Measurements from ENCODE around the gene GNAT2. TPM values are rescaled to one million over a fixed set of nuclear protein-coding genes. Genes with fewer than 3 reads are reported as not detected.

The GNAT2 gene
- total RNA-seq, 1 donor from 2014 or later: not detected

DNA sequence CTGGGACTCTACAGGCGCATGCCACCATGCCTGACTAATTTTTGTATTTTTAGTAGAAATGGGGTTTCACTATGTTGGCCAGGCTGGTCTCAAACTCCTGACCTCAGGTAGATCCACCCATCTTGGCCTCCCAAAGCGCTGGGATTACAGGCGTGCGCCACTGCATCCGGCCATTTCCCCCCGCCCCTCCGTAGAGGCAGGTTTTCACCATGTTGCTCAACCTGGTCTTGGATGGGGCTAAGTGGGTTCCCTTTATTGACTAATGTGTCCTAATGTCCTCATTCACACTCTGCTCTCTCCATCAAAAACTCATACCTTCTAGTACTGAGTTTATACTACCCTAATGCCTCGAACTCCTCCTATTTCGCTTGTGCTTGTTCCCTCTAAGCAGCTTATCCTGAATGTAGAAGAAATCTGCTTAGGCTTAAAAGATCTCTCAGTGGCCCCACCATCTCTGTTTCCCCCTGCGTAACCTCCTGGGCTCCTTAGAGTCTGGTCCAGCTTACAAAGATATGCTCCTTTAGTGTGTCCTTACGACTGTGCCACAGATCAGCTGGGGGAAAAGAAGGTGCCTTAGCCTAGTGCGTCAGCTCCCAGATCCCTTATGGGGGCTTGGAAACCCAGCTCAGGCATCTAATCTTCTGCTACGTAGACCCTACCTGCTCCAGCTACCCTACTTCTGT lies 8.0 kb downstream of the GNAT2 start:
- Histone ChIP-seq H3K9me3 (ENCODE audit: control insufficient read depth in 3 of 3, low read length in 3 of 3) (no peaks in the 10 kb centered on the region), H3K27me3 (ENCODE audit: control insufficient read depth in 3 of 3, insufficient read depth in 3 of 3, low read length in 3 of 3) (no peaks in the 10 kb centered on the region), H3K4me1 (ENCODE audit: control insufficient read depth in 3 of 3, insufficient read depth in 3 of 3, low read length in 3 of 3) (no peaks in the 10 kb centered on the region), H3K27ac (ENCODE audit: low read depth, low read length) (no peak overlapping the region), H3K36me3 (ENCODE audit: control insufficient read depth in 3 of 3, insufficient read depth in 3 of 3, low read length in 3 of 3) (no peaks in the 10 kb centered on the region), H3K9ac (ENCODE audit: low read depth in 1 of 3, low read length in 3 of 3) (no peak overlapping the region), H3K4me3 (ENCODE audit: low read length in 3 of 3) (no peak overlapping the region)

DNA sequence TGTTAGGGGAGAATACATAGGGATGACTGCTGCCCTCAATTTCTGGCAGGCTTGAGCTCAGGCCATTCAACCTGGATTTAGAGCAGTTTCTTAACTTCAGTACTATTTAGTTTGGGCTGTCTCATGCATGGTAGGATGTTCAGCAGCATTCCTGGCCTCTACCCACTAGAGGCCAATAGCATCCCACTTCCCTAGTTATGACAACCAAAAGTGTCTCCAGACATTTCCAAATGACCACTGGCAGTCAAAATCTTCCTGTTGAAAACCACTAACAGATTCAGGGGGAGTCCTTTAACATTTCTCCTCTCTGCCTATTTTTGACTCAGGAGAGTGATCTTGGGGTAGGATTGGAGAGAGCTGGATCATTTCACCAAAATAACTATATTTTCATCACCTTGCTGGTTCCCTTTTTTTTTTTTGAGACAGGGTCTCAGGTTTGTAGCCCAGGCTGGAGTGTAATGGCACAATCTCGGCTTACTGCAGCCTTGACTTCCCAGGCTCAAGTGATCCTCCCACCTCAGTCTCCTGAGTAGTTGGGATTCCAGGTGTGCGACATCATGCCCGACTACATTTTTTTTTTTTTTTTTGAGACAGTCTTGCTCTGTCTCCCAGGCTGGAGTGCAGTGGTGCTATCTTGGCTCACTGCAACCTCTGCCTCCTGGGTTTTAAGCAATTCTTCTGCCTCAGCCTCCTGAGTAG lies 8.7 kb downstream of the GNAT2 start:
- H3K27me3 ChIP-seq (ENCODE audit: control insufficient read depth in 3 of 3, insufficient read depth in 3 of 3, low read length in 3 of 3): no peaks in the 10 kb centered on the region
- no peaks in the 10 kb centered on the region for H3K4me1 ChIP-seq (ENCODE audit: control insufficient read depth in 3 of 3, insufficient read depth in 3 of 3, low read length in 3 of 3)
- no peak overlapping the region for H3K27ac ChIP-seq (ENCODE audit: low read depth, low read length)
- H3K36me3 ChIP-seq (ENCODE audit: control insufficient read depth in 3 of 3, insufficient read depth in 3 of 3, low read length in 3 of 3): no peaks in the 10 kb centered on the region
- no peak overlapping the region for H3K4me3 ChIP-seq (ENCODE audit: low read length in 3 of 3)
- no peaks in the 10 kb centered on the region for H3K9me3 ChIP-seq (ENCODE audit: control insufficient read depth in 3 of 3, low read length in 3 of 3)
- no peak overlapping the region for H3K9ac ChIP-seq (ENCODE audit: low read depth in 1 of 3, low read length in 3 of 3)

DNA sequence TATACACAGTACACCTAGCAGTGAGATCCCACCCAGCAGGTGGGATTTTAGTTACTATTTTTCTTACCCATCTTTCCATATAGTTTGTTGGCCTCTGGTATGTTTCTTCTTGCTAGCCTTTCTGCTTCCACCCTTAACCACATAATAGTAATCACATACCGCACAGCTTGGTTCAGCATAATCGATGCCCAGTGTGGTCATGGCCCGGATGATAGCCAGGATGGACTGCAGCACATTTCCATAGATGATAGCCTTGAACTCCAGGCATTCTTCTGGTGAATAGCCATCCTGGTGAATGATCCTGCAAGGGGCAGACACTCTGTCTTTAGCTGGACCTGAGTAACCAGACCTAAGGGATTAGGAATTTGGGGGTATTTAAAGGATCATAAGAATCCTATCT lies 9.5 kb downstream of the GNAT2 start:
- H3K4me3 ChIP-seq (ENCODE audit: low read length in 3 of 3): no peak overlapping the region
- H3K27me3 ChIP-seq (ENCODE audit: control insufficient read depth in 3 of 3, insufficient read depth in 3 of 3, low read length in 3 of 3): no peaks in the 10 kb centered on the region
- H3K4me1 ChIP-seq (ENCODE audit: control insufficient read depth in 3 of 3, insufficient read depth in 3 of 3, low read length in 3 of 3): no peaks in the 10 kb centered on the region
- H3K9me3 ChIP-seq (ENCODE audit: control insufficient read depth in 3 of 3, low read length in 3 of 3): no peaks in the 10 kb centered on the region
- no peak overlapping the region for H3K9ac ChIP-seq (ENCODE audit: low read depth in 1 of 3, low read length in 3 of 3)
- no peak overlapping the region for H3K27ac ChIP-seq (ENCODE audit: low read depth, low read length)
- no peaks in the 10 kb centered on the region for H3K36me3 ChIP-seq (ENCODE audit: control insufficient read depth in 3 of 3, insufficient read depth in 3 of 3, low read length in 3 of 3)

DNA sequence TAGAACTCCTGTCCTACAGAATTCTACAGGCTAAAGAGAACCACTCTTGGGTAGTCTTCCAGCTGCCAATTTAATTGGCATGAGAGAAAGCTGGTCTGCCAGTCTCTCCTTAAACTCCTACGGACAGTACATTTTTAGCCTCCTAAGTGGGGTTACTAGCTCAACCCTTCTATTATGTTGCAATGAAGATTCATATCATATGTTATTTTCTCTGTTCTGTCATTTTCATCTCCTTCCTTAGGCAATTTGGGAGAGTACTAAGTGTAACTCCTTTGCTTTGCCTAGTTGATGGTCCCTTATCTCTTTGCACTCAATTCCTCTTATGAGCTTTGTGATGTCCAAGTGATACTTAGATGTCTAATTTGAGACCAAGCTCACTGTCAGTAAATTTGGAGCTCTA lies 14.0 kb downstream of the GNAT2 start:
- Histone ChIP-seq H3K27me3 (ENCODE audit: control insufficient read depth in 3 of 3, insufficient read depth in 3 of 3, low read length in 3 of 3) (no peaks in the 10 kb centered on the region), H3K4me1 (ENCODE audit: control insufficient read depth in 3 of 3, insufficient read depth in 3 of 3, low read length in 3 of 3) (no peaks in the 10 kb centered on the region), H3K36me3 (ENCODE audit: control insufficient read depth in 3 of 3, insufficient read depth in 3 of 3, low read length in 3 of 3) (no peaks in the 10 kb centered on the region), H3K27ac (ENCODE audit: low read depth, low read length) (no peak overlapping the region), H3K9me3 (ENCODE audit: control insufficient read depth in 3 of 3, low read length in 3 of 3) (no peaks in the 10 kb centered on the region), H3K4me3 (ENCODE audit: low read length in 3 of 3) (no peak overlapping the region), H3K9ac (ENCODE audit: low read depth in 1 of 3, low read length in 3 of 3) (no peak overlapping the region)

DNA sequence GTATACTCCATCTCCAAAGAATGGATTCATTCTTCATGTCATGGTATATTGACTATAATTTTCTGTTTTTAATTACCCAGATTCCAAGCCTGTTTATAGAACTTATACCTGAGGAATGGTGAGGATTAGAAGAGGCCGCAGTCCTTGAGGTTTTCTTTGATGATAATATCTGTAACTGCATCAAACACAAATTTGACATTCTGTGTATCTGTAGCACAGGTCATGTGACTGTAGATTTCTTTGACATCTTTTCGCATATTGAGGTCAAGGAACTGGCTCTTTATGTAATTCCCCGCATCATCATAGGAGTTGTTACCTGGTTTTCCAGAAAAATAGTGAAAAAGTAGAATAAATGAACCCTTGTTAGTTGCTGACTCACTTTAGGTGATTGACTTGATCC lies 16.2 kb downstream of the GNAT2 start:
- no peaks in the 10 kb centered on the region for H3K27me3 ChIP-seq (ENCODE audit: control insufficient read depth in 3 of 3, insufficient read depth in 3 of 3, low read length in 3 of 3)
- no peaks in the 10 kb centered on the region for H3K4me1 ChIP-seq (ENCODE audit: control insufficient read depth in 3 of 3, insufficient read depth in 3 of 3, low read length in 3 of 3)

DNA sequence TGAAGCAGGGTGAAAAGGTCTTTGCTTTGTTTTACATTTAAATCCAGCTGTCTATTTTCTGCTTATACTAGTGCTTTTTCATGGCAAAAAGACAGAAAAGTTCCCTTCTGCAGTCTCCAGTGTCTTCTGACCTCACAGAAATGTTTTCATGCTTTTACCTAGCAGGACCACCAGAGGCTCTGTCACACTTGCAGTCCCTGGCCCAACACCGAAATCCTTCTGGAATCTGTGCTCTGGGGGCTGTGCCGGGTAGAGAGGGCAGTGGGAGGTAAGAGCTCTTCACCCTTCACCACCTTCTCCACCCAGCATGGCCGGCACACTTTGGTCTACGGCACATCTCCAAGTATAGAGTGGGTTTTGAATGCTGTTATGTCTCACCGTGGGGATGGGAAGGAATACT lies 20.8 kb downstream of the GNAT2 start:
- no peak overlapping the region for H3K4me3 ChIP-seq (ENCODE audit: low read length in 3 of 3)
- no peaks in the 10 kb centered on the region for H3K4me1 ChIP-seq (ENCODE audit: control insufficient read depth in 3 of 3, insufficient read depth in 3 of 3, low read length in 3 of 3)
- H3K9me3 ChIP-seq (ENCODE audit: control insufficient read depth in 3 of 3, low read length in 3 of 3): no peaks in the 10 kb centered on the region
- H3K36me3 ChIP-seq (ENCODE audit: control insufficient read depth in 3 of 3, insufficient read depth in 3 of 3, low read length in 3 of 3): peaks cover 0 to 12% (median 5%) of the 10 kb centered on the region in 3 donors
- no peak overlapping the region for H3K9ac ChIP-seq (ENCODE audit: low read depth in 1 of 3, low read length in 3 of 3)
- H3K27ac ChIP-seq (ENCODE audit: low read depth, low read length): no peak overlapping the region
- H3K27me3 ChIP-seq (ENCODE audit: control insufficient read depth in 3 of 3, insufficient read depth in 3 of 3, low read length in 3 of 3): no peaks in the 10 kb centered on the region

More for the DNA sequence above, 16.2 kb downstream of the GNAT2 start:
- no peak overlapping the region for H3K4me3 ChIP-seq (ENCODE audit: low read length in 3 of 3)
- H3K9ac ChIP-seq (ENCODE audit: low read depth in 1 of 3, low read length in 3 of 3): no peak overlapping the region
- H3K36me3 ChIP-seq (ENCODE audit: control insufficient read depth in 3 of 3, insufficient read depth in 3 of 3, low read length in 3 of 3): peaks cover 0 to 9% (median 4%) of the 10 kb centered on the region in 3 donors
- no peaks in the 10 kb centered on the region for H3K9me3 ChIP-seq (ENCODE audit: control insufficient read depth in 3 of 3, low read length in 3 of 3)
- no peak overlapping the region for H3K27ac ChIP-seq (ENCODE audit: low read depth, low read length)

DNA sequence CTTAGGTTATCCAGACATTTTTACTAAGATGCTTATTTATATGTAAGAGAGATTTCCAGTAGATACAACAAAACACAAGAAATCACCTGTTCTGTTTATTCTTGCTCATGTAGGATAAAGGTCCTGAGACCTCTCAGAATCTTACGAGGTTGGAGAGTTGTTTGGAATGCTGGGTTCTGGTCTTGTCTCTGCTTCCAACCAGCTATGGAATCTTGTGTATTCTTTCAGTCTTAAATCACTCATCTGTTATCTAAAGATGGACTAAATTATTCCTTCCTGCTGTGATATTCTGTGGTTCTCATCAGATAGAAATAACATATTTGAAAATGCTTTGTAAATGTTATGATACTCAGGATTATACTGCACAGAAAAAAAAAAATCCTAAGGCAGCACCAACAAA lies 21.3 kb downstream of the GNAT2 start:
- H3K4me1 ChIP-seq (ENCODE audit: control insufficient read depth in 3 of 3, insufficient read depth in 3 of 3, low read length in 3 of 3): no peaks in the 10 kb centered on the region
- H3K9me3 ChIP-seq (ENCODE audit: control insufficient read depth in 3 of 3, low read length in 3 of 3): no peaks in the 10 kb centered on the region
- H3K4me3 ChIP-seq (ENCODE audit: low read length in 3 of 3): no peak overlapping the region
- no peak overlapping the region for H3K27ac ChIP-seq (ENCODE audit: low read depth, low read length)
- H3K27me3 ChIP-seq (ENCODE audit: control insufficient read depth in 3 of 3, insufficient read depth in 3 of 3, low read length in 3 of 3): no peaks in the 10 kb centered on the region
- peaks cover 0 to 17% (median 9%) of the 10 kb centered on the region in 3 donors for H3K36me3 ChIP-seq (ENCODE audit: control insufficient read depth in 3 of 3, insufficient read depth in 3 of 3, low read length in 3 of 3)
- H3K9ac ChIP-seq (ENCODE audit: low read depth in 1 of 3, low read length in 3 of 3): no peak overlapping the region

DNA sequence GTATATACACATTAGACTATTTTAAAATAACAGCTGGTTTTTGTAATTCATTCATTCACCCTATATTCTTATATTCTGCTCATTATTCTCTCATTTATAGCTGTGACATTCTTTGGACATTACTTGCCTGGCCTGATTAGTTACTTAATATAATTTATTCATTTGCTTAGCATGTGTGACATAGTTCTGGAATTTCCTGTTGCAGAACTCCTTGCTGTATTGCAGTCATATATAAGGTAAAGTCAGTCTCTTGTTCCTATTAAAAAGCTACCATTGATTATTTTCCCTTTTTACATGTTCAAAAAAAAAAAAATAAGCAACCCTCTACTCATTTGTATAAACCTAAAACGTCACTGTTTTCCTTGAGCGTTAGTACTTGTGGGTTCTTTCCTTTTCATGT lies 23.9 kb downstream of the GNAT2 start:
- H3K9me3 ChIP-seq (ENCODE audit: control insufficient read depth in 3 of 3, low read length in 3 of 3): no peaks in the 10 kb centered on the region
- no peaks in the 10 kb centered on the region for H3K4me1 ChIP-seq (ENCODE audit: control insufficient read depth in 3 of 3, insufficient read depth in 3 of 3, low read length in 3 of 3)
- H3K9ac ChIP-seq (ENCODE audit: low read depth in 1 of 3, low read length in 3 of 3): no peak overlapping the region
- peaks cover 6 to 29% (median 26%) of the 10 kb centered on the region in 3 donors for H3K36me3 ChIP-seq (ENCODE audit: control insufficient read depth in 3 of 3, insufficient read depth in 3 of 3, low read length in 3 of 3)
- H3K27me3 ChIP-seq (ENCODE audit: control insufficient read depth in 3 of 3, insufficient read depth in 3 of 3, low read length in 3 of 3): no peaks in the 10 kb centered on the region
- H3K27ac ChIP-seq (ENCODE audit: low read depth, low read length): no peak overlapping the region
- H3K4me3 ChIP-seq (ENCODE audit: low read length in 3 of 3): no peak overlapping the region

DNA sequence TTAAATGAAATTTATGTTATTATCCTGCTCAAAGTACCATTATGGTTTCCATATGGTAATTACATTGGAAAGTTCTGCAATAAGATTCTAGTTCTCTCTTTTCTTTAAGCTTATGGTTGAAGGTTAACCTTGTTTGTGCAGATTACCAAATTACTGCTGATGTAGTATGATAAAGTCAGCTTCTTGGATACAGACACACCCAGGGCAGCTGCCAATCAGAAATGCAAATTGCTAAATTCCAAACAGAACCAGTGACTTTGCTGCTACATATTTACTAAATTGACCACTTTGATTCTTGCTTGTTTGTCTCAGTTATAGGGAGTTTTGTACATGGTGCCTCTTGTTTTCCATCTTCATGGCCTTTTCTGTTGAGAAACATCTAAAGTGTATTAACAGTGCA lies 26.5 kb downstream of the GNAT2 start:
- Histone ChIP-seq H3K4me3 (ENCODE audit: low read length in 3 of 3) (no peak overlapping the region), H3K4me1 (ENCODE audit: control insufficient read depth in 3 of 3, insufficient read depth in 3 of 3, low read length in 3 of 3) (no peaks in the 10 kb centered on the region), H3K9me3 (ENCODE audit: control insufficient read depth in 3 of 3, low read length in 3 of 3) (no peaks in the 10 kb centered on the region), H3K9ac (ENCODE audit: low read depth in 1 of 3, low read length in 3 of 3) (no peak overlapping the region), H3K27me3 (ENCODE audit: control insufficient read depth in 3 of 3, insufficient read depth in 3 of 3, low read length in 3 of 3) (no peaks in the 10 kb centered on the region), H3K27ac (ENCODE audit: low read depth, low read length) (no peak overlapping the region), H3K36me3 (ENCODE audit: control insufficient read depth in 3 of 3, insufficient read depth in 3 of 3, low read length in 3 of 3) (peaks cover 6 to 35% (median 27%) of the 10 kb centered on the region in 3 donors)

DNA sequence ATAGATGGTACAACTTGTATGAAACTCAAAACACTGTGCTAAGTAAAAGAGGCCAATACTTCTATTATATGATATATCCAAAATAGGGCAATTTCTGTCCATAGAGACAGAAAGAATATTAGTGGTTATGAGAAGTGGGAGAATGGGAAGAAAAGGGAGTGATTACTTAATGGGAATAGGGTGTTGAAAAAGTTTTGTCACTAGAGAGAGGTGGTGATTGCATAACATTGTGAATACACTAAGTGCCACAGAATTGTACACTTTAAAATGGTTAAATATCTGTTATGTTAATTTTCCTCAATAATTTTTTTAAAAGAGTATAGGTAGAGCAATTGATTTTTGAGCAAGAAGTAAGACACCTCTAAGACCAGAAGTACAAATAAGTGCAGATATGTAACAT lies 29.7 kb downstream of the GNAT2 start:
- H3K27ac ChIP-seq (ENCODE audit: low read depth, low read length): no peak overlapping the region
- no peak overlapping the region for H3K4me3 ChIP-seq (ENCODE audit: low read length in 3 of 3)
- no peak overlapping the region for H3K9ac ChIP-seq (ENCODE audit: low read depth in 1 of 3, low read length in 3 of 3)
- no peaks in the 10 kb centered on the region for H3K9me3 ChIP-seq (ENCODE audit: control insufficient read depth in 3 of 3, low read length in 3 of 3)
- peaks cover 6 to 57% (median 52%) of the 10 kb centered on the region in 3 donors for H3K36me3 ChIP-seq (ENCODE audit: control insufficient read depth in 3 of 3, insufficient read depth in 3 of 3, low read length in 3 of 3)
- no peaks in the 10 kb centered on the region for H3K4me1 ChIP-seq (ENCODE audit: control insufficient read depth in 3 of 3, insufficient read depth in 3 of 3, low read length in 3 of 3)
- H3K27me3 ChIP-seq (ENCODE audit: control insufficient read depth in 3 of 3, insufficient read depth in 3 of 3, low read length in 3 of 3): no peaks in the 10 kb centered on the region
